Measurements from ENCODE around the gene NANOS2.

- TF ChIP-seq EP300 (IDR thresholded peaks at IDR 0.05) (no peak), CTCF (IDR thresholded peaks at IDR 0.05) (no peak), POLR2AphosphoS5 (IDR thresholded peaks at IDR 0.05) (no peak), POLR2A (IDR thresholded peaks at IDR 0.05) (no peak)
These were observed 39.6 kb upstream of the NANOS2 start for GRCh38 chr19:45954156-45954555.

Data from stomach (tissue), 4 donors.